H4 (cell line): ENCODE results near the gene TRIM49. TPM values are rescaled to one million over a fixed set of nuclear protein-coding genes. Genes with fewer than 3 reads are reported as not detected.
"Not testable (repeated sequence)": the region's sequence is repeated elsewhere in the genome, so short reads cannot be mapped to it uniquely, and the experiment has no call there.

Experiments
- DNase-seq: peaks from one replicate; pipeline ENCODE4 v3.0.0-alpha.2; 2015; ENCODE audit warnings: low spot score
- total RNA-seq: library from RNA; depleted of rRNA; stranded (reverse); fragments of >200 nt; shearing (Covaris generic); gene quantifications from 2 replicates; pipeline ENCODE4 v1.2.3, GENCODE V29; 2014; rRNA removed

Gene TRIM49
- total RNA-seq: not detected in 2 replicates

DNA sequence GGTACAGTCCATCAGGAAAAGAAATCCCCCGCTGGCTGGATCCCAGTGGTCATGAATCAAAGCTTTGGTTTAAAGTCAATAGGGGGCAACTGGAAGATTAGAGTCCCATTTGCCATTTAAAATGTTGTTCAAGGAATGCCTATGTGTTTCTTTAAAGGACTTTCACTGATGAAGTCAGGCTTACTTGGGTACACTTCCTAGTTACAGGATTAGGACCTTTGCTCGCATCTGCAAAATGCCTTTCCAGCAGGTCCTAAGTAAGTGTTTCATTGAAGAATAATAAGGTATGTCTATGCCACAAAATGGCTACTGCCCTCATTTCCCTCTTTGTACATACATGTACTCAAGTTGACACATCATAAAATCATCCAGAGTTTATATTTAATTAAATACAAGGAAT lies at the start of gene TRIM49:
Gene TRIM49 (minus strand): TSS at position 101 of the 400 bp plus-strand sequence. CDS start 4,106 bp downstream, outside the sequence.
- DNase-seq: not testable (repeated sequence)

GRCh38 chr11:89826694-89827093 lies 18.3 kb upstream of the TRIM49 start:
- DNase-seq: not testable (repeated sequence)

DNA sequence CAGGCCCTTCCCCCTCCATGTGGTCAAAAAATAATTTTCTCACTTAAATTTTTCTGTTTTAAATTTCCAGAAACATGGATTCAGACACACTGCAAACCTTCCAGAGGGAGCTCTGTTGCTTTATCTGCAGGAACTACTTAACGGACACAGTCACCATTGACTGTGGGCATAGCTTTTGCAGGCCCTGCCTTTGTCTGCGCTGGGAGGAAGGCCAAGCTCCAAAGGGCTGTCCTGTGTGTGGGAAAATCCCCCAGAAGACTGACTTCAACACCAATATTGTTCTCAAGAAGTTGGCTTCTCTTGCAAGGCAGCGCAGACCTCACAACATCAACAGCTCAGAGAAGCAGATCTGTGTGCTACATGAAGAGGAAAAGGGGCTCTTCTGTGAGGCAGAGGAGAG lies 11.6 kb upstream of the TRIM49 start:
- not testable (repeated sequence) for DNase-seq

DNA sequence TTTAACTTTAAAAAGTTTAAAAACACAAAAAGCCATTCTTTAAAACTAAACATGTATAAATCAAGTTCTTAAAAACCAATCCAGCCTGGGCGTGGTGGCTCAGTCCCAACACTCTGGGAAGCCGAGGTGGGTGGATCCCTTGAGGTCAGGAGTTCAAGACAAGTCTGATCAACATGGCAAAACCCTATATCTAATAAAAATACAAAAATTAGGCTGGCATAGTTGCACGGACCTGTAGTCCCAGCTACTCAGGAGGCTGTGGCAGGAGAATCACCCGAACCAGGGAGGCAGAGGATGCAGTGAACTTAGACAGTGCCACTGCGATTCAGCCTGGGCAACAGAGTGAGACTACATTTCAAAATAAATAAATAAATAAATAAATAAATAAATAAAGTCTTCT lies 5.2 kb upstream of the TRIM49 start:
- DNase-seq: not testable (repeated sequence)

- not testable (repeated sequence) for DNase-seq
Measured at GRCh38 chr11:89787506-89788063, 20.8 kb downstream of the TRIM49 start.

DNA sequence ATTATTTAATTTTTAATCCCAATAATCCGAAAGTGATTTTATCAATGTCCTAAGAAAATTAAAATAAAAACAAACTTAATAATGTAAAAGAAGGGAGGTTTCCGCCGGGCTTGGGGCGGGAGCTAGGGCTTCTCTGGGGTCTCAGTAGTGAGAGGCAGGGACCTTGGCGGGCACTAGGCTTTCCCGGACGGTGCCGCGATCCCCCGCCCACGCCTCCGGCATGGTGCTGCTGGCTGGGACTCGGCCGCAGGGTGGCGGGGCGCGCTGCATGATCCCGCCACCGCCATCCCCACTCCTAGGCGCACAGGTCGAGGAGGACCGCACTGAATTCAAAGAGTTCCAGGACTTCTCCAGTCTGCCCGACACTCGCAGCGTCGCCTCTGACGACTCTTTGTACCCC lies 22.6 kb downstream of the TRIM49 start:
- DNase-seq: not testable (repeated sequence)

- not testable (repeated sequence) for DNase-seq
Measured at GRCh38 chr11:89750822-89751221, 57.6 kb downstream of the TRIM49 start.

Other genes starting within 250 kb of the TRIM49 start
- gene TRIM77, start 98.3 kb downstream of the TRIM49 start, total RNA-seq: not detected in 2 replicates
- gene TRIM64B, start 69.9 kb upstream of the TRIM49 start, total RNA-seq: not detected in 2 replicates
- gene TRIM49D1, start 113.7 kb upstream of the TRIM49 start, total RNA-seq: not detected in 2 replicates
- not detected in 2 replicates for gene TRIM49D2, start 115.5 kb upstream of the TRIM49 start, total RNA-seq
- not detected in 2 replicates for gene TRIM64, start 157.5 kb upstream of the TRIM49 start, total RNA-seq
- not detected in 2 replicates for gene TRIM49C, start 222.5 kb upstream of the TRIM49 start, total RNA-seq